ENCODE data around the gene TPK1.
"Not testable (repeated sequence)": the region's sequence is repeated elsewhere in the genome, so short reads cannot be mapped to it uniquely, and the experiment has no call there.

The TPK1 gene

DNA sequence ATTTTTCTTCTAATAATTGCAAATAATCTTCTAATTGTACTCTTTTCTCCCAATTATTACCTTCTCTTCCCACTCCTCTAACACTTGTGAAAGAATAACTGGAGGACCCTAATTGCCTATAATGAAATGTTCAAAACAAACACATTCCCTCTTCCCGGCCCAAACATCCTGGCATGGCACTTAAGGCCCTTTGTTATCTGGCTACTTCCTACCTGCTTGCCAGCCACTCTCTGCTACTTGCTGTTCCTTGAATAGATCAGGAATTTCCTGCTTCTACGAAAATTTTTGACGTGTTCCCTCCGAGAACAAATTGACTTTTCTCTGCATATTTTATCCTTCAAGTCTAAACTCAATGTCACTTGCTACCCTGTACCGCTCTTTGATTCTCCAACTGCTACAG, 376.2 kb downstream of the TPK1 start:
- DNase-seq = no peak

DNA sequence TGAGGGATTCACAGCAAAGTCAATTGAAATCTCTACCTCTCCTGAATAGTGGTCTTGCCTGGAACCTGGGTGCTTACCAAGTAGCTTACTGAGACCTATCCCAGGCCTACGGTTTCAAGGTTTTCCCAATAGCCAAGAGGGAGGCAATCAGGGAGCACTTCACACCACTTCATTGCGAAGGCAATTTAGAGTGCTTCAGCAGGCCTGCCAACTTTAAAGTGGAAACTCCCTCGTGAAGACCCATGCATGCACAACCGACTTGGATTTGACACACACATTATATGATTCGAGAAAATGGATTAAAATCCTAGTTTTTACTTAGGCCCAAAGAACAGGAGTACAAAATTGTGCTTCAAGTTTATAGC, 380.8 kb downstream of the TPK1 start:
- no peak for DNase-seq

GRCh38 chr7:144454256-144455039, 381.4 kb downstream of the TPK1 start:
- DNase-seq = no peak

DNA sequence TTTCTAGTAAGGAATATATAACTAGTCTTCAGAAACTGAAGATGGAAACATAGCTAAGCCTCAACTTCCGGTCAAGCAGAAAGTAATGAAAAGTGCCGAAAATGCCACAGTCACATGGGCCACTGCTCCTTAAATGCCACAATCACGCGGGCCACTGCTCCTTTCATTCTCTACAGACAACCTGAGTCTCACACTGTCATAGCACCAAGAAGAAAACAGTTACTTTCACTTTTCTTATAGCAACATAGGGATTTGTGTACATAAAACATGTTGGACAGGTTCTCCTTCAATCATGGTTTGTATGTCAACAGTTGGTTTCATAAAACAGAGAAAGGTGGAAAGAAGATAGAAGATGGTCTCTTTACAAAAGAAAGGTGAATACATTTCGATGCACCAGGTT, 383.8 kb downstream of the TPK1 start:
- no peak for DNase-seq

- DNase-seq = no peak
Observed at GRCh38 chr7:144445590-144445989, 390.3 kb downstream of the TPK1 start.

GRCh38 chr7:144439717-144440205, 396.1 kb downstream of the TPK1 start:
- no peak for DNase-seq

DNA sequence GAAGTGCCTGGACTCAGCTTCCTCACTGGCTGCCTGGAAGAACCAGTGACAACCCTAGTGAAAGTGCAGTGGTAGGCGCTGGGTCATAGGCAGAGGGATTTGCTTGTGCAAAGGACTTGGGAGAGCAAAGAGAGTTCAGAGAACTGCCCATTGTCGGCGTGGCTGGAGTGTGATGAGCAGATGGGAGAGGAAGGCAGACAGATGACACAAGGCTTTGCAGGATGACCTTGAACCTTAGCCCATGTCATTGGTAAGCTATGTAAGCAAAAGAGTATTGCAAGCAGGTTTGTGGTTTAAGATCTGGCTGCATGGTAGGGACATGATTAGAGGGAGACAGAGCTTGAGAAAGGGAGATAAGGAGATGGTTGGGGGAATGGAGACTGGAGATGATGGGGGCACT, 397.1 kb downstream of the TPK1 start:
- no peak for DNase-seq

DNA sequence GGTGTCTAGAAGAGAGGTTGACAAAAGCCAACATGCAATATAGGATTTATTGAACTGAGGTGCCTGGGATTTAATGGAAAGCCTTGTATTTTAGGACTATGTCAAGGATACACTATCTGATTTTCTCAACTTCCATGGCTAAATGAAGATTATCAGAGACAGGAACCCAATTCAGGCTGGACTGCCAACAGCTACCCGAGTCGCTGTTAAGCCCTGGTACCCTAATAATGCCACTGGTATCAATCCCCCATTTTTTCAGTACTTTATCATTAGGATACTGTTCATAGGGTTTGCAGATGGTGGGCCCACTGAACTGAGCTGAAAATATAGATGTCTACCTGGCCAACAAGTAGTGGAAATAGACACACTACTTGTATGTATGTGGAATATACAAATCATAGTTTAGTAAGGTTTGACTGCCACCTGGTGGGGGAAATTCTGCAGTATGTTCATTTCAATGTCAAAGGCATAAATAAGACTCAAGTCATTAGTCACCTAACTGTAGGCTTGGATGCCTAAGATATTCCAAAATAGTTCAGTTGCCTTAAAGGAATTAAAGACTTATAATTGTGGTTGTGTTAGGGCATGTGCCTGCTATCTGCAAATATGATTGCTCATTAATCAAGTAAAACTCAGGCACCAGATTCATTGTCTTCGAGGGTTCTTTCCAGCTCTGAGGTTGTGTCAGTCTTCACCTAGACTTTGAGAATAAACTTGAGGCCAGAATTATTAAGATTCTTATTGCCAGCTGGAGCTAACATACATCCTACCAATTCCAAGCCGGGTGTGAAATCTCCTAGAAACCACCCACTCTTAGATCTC, 398.3 kb downstream of the TPK1 start:
- peak; percentile 7 to 50 for DNase-seq

DNA sequence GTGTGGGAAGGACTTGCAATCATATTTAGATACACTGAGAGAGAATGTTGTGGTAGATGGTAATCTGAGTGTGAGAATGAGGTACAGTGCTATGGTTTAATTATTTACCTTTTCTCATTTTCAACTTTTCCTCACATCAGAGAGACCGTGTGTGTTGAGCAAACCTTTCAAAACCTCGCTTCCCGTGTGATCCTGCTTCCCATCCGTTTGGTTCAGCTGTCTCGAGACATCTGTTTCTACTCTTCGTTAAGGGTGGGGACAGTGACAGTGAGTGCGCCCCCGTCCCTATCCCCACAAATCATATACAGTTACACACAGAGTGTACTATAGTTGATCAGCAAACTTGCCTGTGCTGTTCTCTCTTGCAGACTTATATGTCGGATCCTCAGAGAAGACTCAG, 399.4 kb downstream of the TPK1 start:
- no peak for DNase-seq

DNA sequence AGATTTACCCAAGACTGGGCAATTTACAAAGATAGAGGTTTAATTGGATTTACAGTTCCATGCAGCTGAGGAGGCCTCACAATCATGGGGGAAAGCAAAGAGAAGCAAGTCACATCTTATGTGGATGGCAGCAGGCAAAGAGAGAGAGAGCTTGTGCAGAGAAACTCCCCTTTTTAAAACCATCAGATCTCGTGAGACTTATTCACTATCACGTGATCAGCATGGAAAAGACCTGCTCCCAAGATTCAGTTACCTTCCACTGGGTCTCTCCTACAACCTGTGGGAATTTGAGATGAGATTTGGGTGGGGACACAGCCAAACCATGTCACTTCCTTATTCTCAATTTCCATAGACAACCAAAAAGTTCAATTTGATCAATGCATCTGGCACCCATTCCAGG, 407.4 kb downstream of the TPK1 start:
- DNase-seq = no peak

GRCh38 chr7:144427539-144427938, 408.3 kb downstream of the TPK1 start:
- not testable (repeated sequence) for DNase-seq

DNA sequence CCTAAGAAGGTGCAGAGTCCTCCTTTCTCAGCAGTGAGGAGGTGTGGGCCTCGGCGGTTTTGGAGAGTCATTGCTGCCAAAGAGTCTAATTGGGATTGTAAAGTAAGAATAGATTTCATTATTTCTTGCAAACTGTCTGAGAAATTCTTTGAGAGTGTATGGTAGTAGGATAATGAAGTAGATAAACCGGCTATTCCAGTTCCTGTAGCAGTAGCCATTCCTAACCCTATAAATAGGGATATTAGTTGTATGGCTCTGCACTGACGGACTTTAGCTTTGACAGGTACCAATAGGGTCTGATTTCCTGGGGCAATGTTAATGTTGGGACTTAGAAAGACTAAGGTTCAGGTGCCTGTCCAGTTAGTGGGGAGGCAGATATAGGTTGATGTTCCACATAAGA, 416.9 kb downstream of the TPK1 start:
- not testable (repeated sequence) for DNase-seq

DNA sequence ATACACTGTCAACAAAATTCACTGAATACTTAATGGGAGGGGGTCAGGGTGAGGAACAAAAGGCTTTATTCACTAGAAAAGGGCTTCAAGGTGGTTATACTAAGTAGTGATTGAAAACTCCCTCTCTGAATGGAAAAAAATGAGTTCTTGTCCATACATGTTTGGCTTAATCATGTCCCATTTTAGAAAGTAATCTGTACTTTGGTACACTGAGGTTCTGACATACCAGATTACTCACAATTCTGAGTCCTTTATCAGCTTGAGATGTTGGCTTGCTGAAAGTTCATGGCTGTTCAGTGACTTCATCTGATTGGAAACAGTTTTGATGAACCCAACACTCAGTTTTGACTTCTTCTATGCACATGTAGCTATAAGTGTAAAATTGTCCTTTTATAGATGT, 419.5 kb downstream of the TPK1 start:
- no peak for DNase-seq

DNA sequence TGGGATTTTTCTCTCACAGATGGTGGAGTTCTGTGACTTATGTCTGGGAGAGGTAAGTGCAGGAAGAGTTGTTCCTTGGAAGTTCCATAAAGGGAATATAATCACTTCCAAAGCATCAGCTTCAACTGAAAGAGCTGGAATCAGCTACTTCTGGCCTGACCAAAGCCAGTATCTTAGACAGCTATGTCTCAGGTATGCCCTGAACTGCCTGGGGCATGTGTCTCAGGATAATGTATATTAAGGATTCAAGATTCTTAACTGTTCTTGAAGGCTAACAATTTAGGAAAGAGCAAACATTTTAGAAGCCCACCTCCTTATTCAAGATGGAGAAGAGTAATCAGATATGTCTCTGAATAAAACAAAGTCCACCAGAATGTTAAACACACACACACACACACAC, 420.0 kb downstream of the TPK1 start:
- no peak for DNase-seq

DNA sequence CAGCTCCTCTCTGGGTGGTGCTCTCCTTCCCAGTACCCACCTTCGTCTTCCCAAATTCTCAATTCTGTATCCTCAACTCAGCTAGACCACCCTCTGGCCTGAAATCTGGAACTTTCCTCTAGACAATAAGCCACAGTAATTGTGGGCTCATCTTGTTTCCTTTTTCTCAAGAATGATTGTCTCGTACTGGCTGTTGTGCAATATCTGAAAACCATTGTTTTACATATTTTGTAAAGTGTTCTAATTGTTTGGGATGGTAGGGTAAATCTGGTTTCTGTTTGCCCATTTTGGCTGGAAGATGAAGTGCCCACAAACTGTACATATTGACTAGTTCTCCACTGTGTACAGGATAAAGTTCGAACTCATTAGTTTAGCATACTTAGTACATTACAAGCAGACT, 421.0 kb downstream of the TPK1 start:
- DNase-seq = no peak

DNA sequence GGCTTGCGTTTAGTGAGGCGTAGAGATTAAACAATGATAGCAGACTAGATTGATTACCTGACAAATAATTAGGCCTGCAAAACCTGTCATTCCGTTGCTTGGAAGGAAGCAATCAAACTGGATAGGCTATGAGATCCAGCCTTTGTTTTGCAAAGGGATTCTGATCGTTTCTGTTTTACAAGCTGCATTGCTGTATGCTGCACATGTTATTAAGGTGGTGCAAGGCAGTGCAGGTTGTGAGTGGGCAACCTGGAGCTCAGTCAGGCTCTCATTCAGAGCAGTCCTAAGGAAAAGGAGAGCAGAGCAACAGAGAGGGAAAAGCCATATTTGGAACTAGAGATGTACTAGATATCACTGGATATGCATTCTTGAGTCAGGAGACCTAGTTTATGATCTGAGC, 425.4 kb downstream of the TPK1 start:
- no peak for DNase-seq

DNA sequence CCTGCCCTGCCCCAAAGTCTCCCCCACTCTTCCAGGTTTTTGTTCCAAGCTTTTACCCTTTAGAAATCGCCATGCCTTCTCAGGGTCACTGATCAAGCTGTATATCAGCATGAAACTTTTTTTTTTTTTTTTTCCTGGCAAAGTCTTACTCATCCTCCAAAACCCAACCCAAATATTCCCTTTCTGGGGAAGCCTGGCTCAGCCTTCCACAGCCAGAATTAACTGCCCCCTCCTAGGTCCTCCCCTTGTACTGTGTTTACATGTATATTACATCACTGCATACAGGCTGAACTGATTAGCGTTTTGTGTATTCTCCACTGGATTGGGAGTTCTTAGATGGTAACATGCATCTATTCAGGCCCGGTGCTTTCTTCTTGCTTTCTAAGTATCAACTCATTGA, 427.7 kb downstream of the TPK1 start:
- no peak for DNase-seq

DNA sequence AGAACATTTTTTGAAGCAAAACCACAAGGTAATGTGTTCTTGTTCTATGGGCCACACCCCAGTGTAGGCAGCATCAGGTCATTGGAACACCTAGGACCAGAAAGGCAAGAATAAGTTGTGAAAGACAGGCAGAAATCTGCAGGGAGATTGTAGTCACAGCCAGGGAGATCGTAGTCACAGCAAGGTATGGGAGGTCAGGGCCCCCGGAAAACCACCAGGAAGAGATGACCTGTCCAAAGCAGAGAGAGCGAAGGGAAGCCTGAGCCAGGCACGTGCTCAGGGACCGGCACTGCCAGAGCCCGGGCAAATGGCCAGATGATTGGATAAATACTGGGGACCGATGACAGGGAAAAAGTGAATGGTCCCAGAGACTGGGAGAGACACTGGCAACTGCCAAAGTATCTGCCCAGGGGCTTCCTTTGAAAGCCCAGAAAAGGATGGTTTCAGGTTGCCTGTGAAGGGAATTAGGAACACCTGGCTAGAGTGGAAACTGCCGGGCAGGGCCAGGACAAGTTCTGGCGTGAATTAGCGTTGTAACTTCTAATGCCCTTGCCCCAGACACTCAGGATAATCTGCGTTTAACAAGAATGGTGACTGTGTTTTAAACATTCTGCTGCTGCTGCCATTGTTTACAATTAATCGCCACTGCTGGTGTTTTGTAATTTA, 428.5 kb downstream of the TPK1 start:
- no peak for DNase-seq

DNA sequence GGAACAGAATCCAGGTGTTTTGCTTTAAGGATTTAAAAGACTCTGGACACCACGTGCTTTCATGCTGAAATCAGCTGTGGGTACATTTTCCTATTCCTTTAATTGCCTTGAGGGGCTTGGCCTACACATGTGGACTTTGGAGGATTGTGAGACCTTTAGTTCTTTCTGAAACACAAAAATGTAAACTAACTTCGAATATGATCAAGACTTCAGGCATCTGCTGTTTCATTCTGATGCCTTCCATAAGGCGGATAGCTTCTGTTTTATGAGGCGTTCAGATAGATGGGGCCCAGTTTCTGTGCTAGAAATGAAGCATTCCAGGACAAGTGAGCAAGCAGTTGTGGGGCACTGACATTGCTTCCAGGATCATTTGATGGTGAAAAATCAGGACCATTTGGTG, 430.9 kb downstream of the TPK1 start:
- DNase-seq = no peak

- DNase-seq = no peak
Observed at GRCh38 chr7:144403649-144404061, 432.2 kb downstream of the TPK1 start, which contains the start of gene NOBOX. TSS of gene NOBOX (minus strand) at chr7:144403693.

DNA sequence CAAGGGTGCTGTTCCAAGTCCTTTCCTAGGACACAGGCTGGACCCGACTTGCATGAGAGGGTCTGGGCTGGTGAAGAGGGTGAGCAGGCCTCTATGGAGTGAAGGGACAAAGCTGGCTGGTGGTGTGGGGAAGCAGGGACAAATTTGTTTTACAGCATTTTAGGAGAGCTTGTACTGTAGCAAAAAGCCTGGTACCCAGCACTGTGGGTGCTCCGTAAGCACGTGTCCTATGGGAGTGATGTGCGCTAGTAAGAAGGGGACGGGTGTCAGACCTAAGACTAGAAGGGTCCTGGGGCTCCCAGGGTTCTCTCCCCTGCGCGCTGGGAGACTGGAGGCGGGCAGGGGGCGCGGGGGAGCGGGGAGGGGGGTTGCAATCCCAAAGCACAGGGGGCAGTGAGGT, 432.8 kb downstream of the TPK1 start:
- no peak for DNase-seq

Data from CD4-positive, alpha-beta T cell treated with Interferon alpha-2 for 1 hour (primary cell).